DOHH2 (cell line): ENCODE measurements around the gene PPP2R5E.
"Not testable (repeated sequence)": the region's sequence is repeated elsewhere in the genome, so short reads cannot be mapped to it uniquely, and the experiment has no call there.

Experiments used
- H3F3A ChIP-seq: fragments of 200-600 bp; sonication (generic), shearing (Covaris generic); 2 replicates; pipeline ENCODE4 v1.6.0; 2016; ENCODE audit warnings: antibody characterized with exemption, mild to moderate bottlenecking; ENCODE audit not compliant: control insufficient read depth, insufficient read depth
- H3K27ac ChIP-seq: fragments of 200-600 bp; sonication (generic); 2 replicates; pipeline ENCODE4 v1.5.1; 2014; ENCODE audit warnings: low read depth, mild to moderate bottlenecking, low read length, moderate library complexity
- H3K27me3 ChIP-seq: fragments of 200-600 bp; sonication (generic); 2 replicates; pipeline ENCODE4 v1.6.1; 2014; ENCODE audit warnings: mild to moderate bottlenecking, low read length, mixed read lengths; ENCODE audit not compliant: control insufficient read depth
- H3K36me3 ChIP-seq: fragments of 200-600 bp; sonication (generic); 2 replicates; pipeline ENCODE4 v1.6.1; 2014; ENCODE audit warnings: mild to moderate bottlenecking, low read length, moderate library complexity, mixed read lengths; ENCODE audit not compliant: control insufficient read depth
- H3K4me1 ChIP-seq: fragments of 200-600 bp; sonication (generic); 2 replicates; pipeline ENCODE4 v1.6.1; 2014; ENCODE audit warnings: mild to moderate bottlenecking, low read length, mixed read lengths; ENCODE audit not compliant: control insufficient read depth
- H3K4me2 ChIP-seq: fragments of 200-600 bp; sonication (generic); 2 replicates; pipeline ENCODE4 v1.6.0; 2014; ENCODE audit warnings: mild to moderate bottlenecking, low read length, moderate library complexity
- H3K4me3 ChIP-seq: fragments of 200-600 bp; sonication (generic); 2 replicates; pipeline ENCODE4 v1.5.1; 2014; ENCODE audit warnings: mild to moderate bottlenecking, low read length, mixed read lengths
- H3K79me2 ChIP-seq: fragments of 200-600 bp; sonication (generic); 2 replicates; pipeline ENCODE4 v1.6.1; 2014; ENCODE audit warnings: mild to moderate bottlenecking, low read length, mixed read lengths; ENCODE audit not compliant: control insufficient read depth
- H3K9me2 ChIP-seq: fragments of 200-600 bp; sonication (generic); replicated peaks from 2 replicates; pipeline ENCODE4 v1.6.1; 2014; ENCODE audit warnings: mild to moderate bottlenecking, low read length, mixed read lengths; ENCODE audit not compliant: control insufficient read depth
- H3K9me3 ChIP-seq: fragments of 200-600 bp; sonication (generic); 2 replicates; pipeline ENCODE4 v1.6.1; 2014; ENCODE audit warnings: antibody characterized with exemption, low read length, mixed read lengths; ENCODE audit not compliant: control insufficient read depth, insufficient read depth
- H4K20me1 ChIP-seq: fragments of 200-600 bp; sonication (generic); 2 replicates; pipeline ENCODE4 v1.6.0; 2014; ENCODE audit warnings: low read depth, mild to moderate bottlenecking, antibody characterized with exemption, low read length, moderate library complexity; ENCODE audit not compliant: control insufficient read depth, insufficient read depth
- EZH2phosphoT487 ChIP-seq: fragments of 200-600 bp; sonication (generic); IDR thresholded peaks from 2 replicates; pipeline ENCODE4 v1.6.1; 2017; ENCODE audit warnings: borderline replicate concordance, mild to moderate bottlenecking, antibody characterized with exemption, low read length, moderate library complexity, mixed read lengths
- TF ChIP-seq, protein P1 (sequence below): fragments of 200-600 bp; sonication (generic); IDR thresholded peaks from one replicate; pipeline ENCODE4 v1.5.1; 2014; ENCODE audit warnings: antibody characterized with exemption, mild to moderate bottlenecking, low read depth, low read length; ENCODE audit not compliant: poor library complexity, severe bottlenecking

The PPP2R5E gene

DNA sequence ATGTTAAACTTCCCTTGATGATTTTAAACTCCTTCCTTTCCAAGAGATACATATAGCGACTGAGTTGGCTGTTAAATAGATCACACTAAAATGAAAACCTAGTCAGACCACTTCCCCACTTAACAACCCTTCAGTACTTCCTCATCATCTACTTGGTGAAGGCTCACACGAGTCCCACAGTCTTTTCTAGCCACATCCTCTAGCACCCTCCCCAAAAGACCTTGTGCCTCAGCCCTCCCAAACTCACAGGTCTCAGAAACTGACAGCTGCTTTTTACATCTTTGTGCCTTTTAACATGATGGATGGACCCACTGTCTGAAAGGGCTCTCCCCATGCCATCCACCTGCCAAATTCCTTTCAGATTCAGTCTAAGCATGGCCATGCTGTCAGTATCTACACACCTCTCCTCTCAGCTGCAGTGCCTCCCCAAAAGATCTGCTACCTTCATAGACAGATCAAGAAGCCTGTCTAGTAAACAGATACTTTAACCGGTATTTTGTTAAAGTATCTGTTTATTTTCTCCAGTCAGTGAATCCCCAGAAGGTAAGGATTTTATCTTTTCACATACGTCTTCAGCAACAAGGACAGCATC, 159.3 kb downstream of the PPP2R5E start:
- Histone ChIP-seq H3K27ac (no peak overlapping the region), H4K20me1 (no peaks in the 10 kb centered on the region), H3K27me3 (no peaks in the 10 kb centered on the region), H3K4me3 (no peak overlapping the region), H3K9me3 (no peaks in the 10 kb centered on the region), H3K9me2 (no peaks in the 10 kb centered on the region), H3K4me1 (peaks cover 3% of the 10 kb centered on the region; the same call in 1 of the 2 replicates), H3K79me2 (no peaks in the 10 kb centered on the region), H3K4me2 (no peak overlapping the region), H3K36me3 (peaks cover 53% of the 10 kb centered on the region), H3F3A (no peaks in the 10 kb centered on the region)
- TF ChIP-seq, protein P1, sequence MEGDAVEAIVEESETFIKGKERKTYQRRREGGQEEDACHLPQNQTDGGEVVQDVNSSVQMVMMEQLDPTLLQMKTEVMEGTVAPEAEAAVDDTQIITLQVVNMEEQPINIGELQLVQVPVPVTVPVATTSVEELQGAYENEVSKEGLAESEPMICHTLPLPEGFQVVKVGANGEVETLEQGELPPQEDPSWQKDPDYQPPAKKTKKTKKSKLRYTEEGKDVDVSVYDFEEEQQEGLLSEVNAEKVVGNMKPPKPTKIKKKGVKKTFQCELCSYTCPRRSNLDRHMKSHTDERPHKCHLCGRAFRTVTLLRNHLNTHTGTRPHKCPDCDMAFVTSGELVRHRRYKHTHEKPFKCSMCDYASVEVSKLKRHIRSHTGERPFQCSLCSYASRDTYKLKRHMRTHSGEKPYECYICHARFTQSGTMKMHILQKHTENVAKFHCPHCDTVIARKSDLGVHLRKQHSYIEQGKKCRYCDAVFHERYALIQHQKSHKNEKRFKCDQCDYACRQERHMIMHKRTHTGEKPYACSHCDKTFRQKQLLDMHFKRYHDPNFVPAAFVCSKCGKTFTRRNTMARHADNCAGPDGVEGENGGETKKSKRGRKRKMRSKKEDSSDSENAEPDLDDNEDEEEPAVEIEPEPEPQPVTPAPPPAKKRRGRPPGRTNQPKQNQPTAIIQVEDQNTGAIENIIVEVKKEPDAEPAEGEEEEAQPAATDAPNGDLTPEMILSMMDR = no peak
- TF ChIP-seq EZH2phosphoT487 = no peak

- no peak overlapping the region for H3K27ac ChIP-seq
- TF ChIP-seq, protein P1 = no peak
- TF ChIP-seq EZH2phosphoT487 = no peak
- H3K36me3 ChIP-seq = peaks cover 25% of the 10 kb centered on the region
- no peaks in the 10 kb centered on the region for H3K9me2 ChIP-seq
- H3K4me3 ChIP-seq = no peak overlapping the region
- H3K4me2 ChIP-seq = no peak overlapping the region
- no peaks in the 10 kb centered on the region for H3K4me1 ChIP-seq
- H3K79me2 ChIP-seq = no peaks in the 10 kb centered on the region
- no peaks in the 10 kb centered on the region for H3F3A ChIP-seq
- H3K27me3 ChIP-seq = no peaks in the 10 kb centered on the region
- no peaks in the 10 kb centered on the region for H4K20me1 ChIP-seq
- no peaks in the 10 kb centered on the region for H3K9me3 ChIP-seq
These were observed 164.7 kb downstream of the PPP2R5E start for GRCh38 chr14:63378444-63378843.

GRCh38 chr14:63375769-63376168, 167.4 kb downstream of the PPP2R5E start:
- H3K27me3 ChIP-seq = no peaks in the 10 kb centered on the region
- no peak overlapping the region for H3K4me2 ChIP-seq
- TF ChIP-seq, protein P1 = no peak
- no peak for TF ChIP-seq EZH2phosphoT487
- H3K36me3 ChIP-seq = peaks cover 6% of the 10 kb centered on the region
- no peak overlapping the region for H3K4me3 ChIP-seq
- H3K9me3 ChIP-seq = no peaks in the 10 kb centered on the region
- no peak overlapping the region for H3K27ac ChIP-seq
- no peaks in the 10 kb centered on the region for H3F3A ChIP-seq
- H3K9me2 ChIP-seq = no peaks in the 10 kb centered on the region
- H4K20me1 ChIP-seq = no peaks in the 10 kb centered on the region
- no peaks in the 10 kb centered on the region for H3K79me2 ChIP-seq
- H3K4me1 ChIP-seq = no peaks in the 10 kb centered on the region

- not testable (repeated sequence) for H3K4me2 ChIP-seq, H3K4me3 ChIP-seq, H3K27me3 ChIP-seq, H3K9me2 ChIP-seq, H3K4me1 ChIP-seq, H3K27ac ChIP-seq, H3K9me3 ChIP-seq, H4K20me1 ChIP-seq, H3K36me3 ChIP-seq, H3F3A ChIP-seq, H3K79me2 ChIP-seq
These were observed 171.6 kb downstream of the PPP2R5E start for GRCh38 chr14:63371613-63372012.
